ENCODE data around the gene SLC38A8. TPM values are rescaled to one million over a fixed set of nuclear protein-coding genes. Genes with fewer than 3 reads are reported as not detected.

Gene SLC38A8
- total RNA-seq, 1 donor from 2014 or later: not detected

DNA sequence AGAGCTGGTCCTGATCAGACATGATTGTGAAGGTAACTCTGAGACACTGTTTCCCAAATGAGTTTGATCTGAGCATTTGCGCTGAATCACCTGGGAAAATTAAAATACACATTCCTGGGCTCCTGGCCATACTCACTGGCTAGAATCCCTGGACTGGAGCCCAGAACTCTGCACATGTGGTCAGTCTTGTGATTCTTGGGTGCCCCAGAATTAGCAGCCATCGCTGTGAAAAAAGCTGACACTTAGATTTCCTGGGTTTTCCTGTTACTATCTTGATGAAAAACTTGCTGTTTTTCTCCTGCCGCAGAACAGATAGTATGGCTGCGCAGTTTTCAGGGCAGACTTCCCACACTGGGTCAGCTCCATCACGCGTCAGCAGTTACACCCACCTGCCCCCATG is 50.0 kb downstream of the SLC38A8 start:
- no peaks in the 10 kb centered on the region for H3K9me3 Mint-ChIP-seq
- TF ChIP-seq CTCF (conservative IDR thresholded peaks at IDR 0.05): no peak
- H3K4me3 Mint-ChIP-seq: no peak overlapping the region
- peaks cover 41% of the 10 kb centered on the region for H3K4me1 Mint-ChIP-seq (ENCODE audit: unreplicated experiment)
- peaks cover 8% of the 10 kb centered on the region for H3K27me3 Mint-ChIP-seq
- no peak overlapping the region for H3K27ac Mint-ChIP-seq
- no peak for DNase-seq (ENCODE audit: extremely low spot score, unreplicated experiment)
- H3K36me3 Mint-ChIP-seq: no peaks in the 10 kb centered on the region

- H3K27me3 Mint-ChIP-seq: peaks cover 8% of the 10 kb centered on the region
- no peak overlapping the region for H3K27ac Mint-ChIP-seq
- H3K9me3 Mint-ChIP-seq: no peaks in the 10 kb centered on the region
Measured at GRCh38 chr16:83990492-83990891, 52.1 kb downstream of the SLC38A8 start.

GRCh38 chr16:83989300-83989699 is 53.3 kb downstream of the SLC38A8 start:
- no peaks in the 10 kb centered on the region for H3K9me3 Mint-ChIP-seq
- DNase-seq (ENCODE audit: extremely low spot score, unreplicated experiment): no peak
- H3K27me3 Mint-ChIP-seq: peaks cover 8% of the 10 kb centered on the region
- no peaks in the 10 kb centered on the region for H3K36me3 Mint-ChIP-seq
- TF ChIP-seq CTCF (conservative IDR thresholded peaks at IDR 0.05): no peak
- no peak overlapping the region for H3K27ac Mint-ChIP-seq
- no peak overlapping the region for H3K4me3 Mint-ChIP-seq
- H3K4me1 Mint-ChIP-seq (ENCODE audit: unreplicated experiment): peaks cover 22% of the 10 kb centered on the region

More at GRCh38 chr16:83990492-83990891, 52.1 kb downstream of the SLC38A8 start:
- no peak for TF ChIP-seq CTCF (conservative IDR thresholded peaks at IDR 0.05)
- H3K4me3 Mint-ChIP-seq: no peak overlapping the region
- peaks cover 32% of the 10 kb centered on the region for H3K4me1 Mint-ChIP-seq (ENCODE audit: unreplicated experiment)
- H3K36me3 Mint-ChIP-seq: no peaks in the 10 kb centered on the region
- no peak for DNase-seq (ENCODE audit: extremely low spot score, unreplicated experiment)

- H3K4me1 Mint-ChIP-seq (ENCODE audit: unreplicated experiment): no peaks in the 10 kb centered on the region
- no peak for DNase-seq (ENCODE audit: extremely low spot score, unreplicated experiment)
- H3K27ac Mint-ChIP-seq: no peak overlapping the region
- peaks cover 5% of the 10 kb centered on the region for H3K9me3 Mint-ChIP-seq
- no peak overlapping the region for H3K4me3 Mint-ChIP-seq
- TF ChIP-seq CTCF (conservative IDR thresholded peaks at IDR 0.05): no peak
- H3K36me3 Mint-ChIP-seq: peaks cover 10% of the 10 kb centered on the region
- H3K27me3 Mint-ChIP-seq: peaks cover 3% of the 10 kb centered on the region
Measured at GRCh38 chr16:83983491-83983890, 59.1 kb downstream of the SLC38A8 start.

DNA sequence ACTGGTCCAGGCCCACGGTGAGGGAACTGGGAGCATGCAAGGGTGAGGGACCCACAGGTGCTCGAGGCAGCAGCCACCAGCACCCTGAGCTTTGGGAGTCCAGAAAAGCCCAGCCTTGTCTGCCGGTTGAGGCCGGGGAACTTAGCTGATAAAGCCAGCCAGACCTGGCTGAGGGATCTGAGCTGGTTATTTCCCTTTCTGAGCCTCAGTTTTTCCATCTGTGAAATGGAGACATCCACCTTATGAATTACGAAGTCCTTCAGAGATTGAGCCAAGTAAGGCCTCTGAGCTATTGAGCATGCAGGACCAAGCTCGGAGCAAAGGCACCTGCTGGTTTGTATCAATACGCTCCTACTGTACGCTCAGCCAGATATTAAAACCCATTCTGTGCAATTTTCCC is 60.8 kb downstream of the SLC38A8 start:
- Mint-ChIP-seq H3K27ac (no peak overlapping the region), H3K4me1 (ENCODE audit: unreplicated experiment) (no peaks in the 10 kb centered on the region), H3K4me3 (no peak overlapping the region), H3K27me3 (no peaks in the 10 kb centered on the region), H3K9me3 (peaks cover 10% of the 10 kb centered on the region), H3K36me3 (peaks cover 10% of the 10 kb centered on the region)
- DNase-seq (ENCODE audit: extremely low spot score, unreplicated experiment): no peak
- no peak for TF ChIP-seq CTCF (conservative IDR thresholded peaks at IDR 0.05)

DNA sequence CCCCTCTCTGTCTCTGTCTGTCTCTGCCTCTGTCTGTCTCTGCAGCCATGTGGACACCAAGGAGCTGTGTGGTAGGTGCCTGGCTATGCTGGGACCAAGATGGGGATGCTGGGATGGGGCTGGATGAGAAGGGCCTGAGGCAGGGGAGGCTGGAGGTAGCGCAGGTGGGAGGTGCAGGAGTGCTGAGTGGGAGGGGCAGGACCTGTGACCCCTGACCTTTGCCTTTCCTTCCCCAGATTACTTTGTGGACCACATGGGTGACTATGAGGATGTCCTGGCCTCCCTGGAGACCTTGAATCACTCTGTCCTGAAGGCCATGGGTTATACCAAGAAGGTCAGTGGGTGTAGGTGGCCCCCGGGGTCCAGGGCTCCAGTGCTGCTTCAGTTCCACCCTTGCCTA is 61.8 kb downstream of the SLC38A8 start:
- Mint-ChIP-seq H3K9me3 (peaks cover 10% of the 10 kb centered on the region), H3K36me3 (peaks cover 10% of the 10 kb centered on the region), H3K27me3 (no peaks in the 10 kb centered on the region), H3K4me3 (no peak overlapping the region), H3K27ac (no peak overlapping the region), H3K4me1 (ENCODE audit: unreplicated experiment) (no peaks in the 10 kb centered on the region)
- no peak for TF ChIP-seq CTCF (conservative IDR thresholded peaks at IDR 0.05)
- no peak for DNase-seq (ENCODE audit: extremely low spot score, unreplicated experiment)
